Stomach smooth muscle (tissue), 2 donors: ENCODE measurements around the gene FANCB.
A peak's percentile ranks its signal among the peaks of the same experiment; 100 is the strongest.

Experiments used
- H3K27ac ChIP-seq: one replicate; pipeline ENCODE4 v1.7.0; 2013; ENCODE audit warnings: mild to moderate bottlenecking, low read length, inconsistent platforms
- H3K27me3 ChIP-seq, 2 donors: one replicate each; pipeline ENCODE4 v1.7.0; 2013; ENCODE audit warnings: low read length in 2 of 2; ENCODE audit not compliant: insufficient read depth in 2 of 2, control insufficient read depth in 1 of 2
- H3K36me3 ChIP-seq, 2 donors: one replicate each; pipeline ENCODE4 v1.7.0; 2013; ENCODE audit warnings: low read length in 2 of 2; ENCODE audit not compliant: control insufficient read depth in 2 of 2, insufficient read depth in 2 of 2
- H3K4me1 ChIP-seq: one replicate; pipeline ENCODE4 v1.7.0; 2013; ENCODE audit warnings: low read length; ENCODE audit not compliant: control insufficient read depth, insufficient read depth
- H3K4me3 ChIP-seq, 2 donors: one replicate each; pipeline ENCODE4 v1.7.0; 2013; ENCODE audit warnings: low read length in 2 of 2
- H3K9ac ChIP-seq, 2 donors: one replicate each; pipeline ENCODE4 v1.7.0; 2013; ENCODE audit warnings: low read length in 2 of 2, mild to moderate bottlenecking in 1 of 2
- H3K9me3 ChIP-seq, 2 donors: one replicate each; pipeline ENCODE4 v1.7.0; 2013; ENCODE audit warnings: low read length in 2 of 2; ENCODE audit not compliant: control insufficient read depth in 2 of 2
- donor health status: healthy.
- donor health status: Pancreatic carcinoma.

Gene FANCB

GRCh38 chrX:14896273-14896672, 23.4 kb upstream of the FANCB start:
- no peaks in the 10 kb centered on the region for H3K4me1 ChIP-seq
- H3K27ac ChIP-seq: no peak overlapping the region
- H3K27me3 ChIP-seq: no peaks in the 10 kb centered on the region
- no peaks in the 10 kb centered on the region for H3K9me3 ChIP-seq
- no peak overlapping the region for H3K9ac ChIP-seq
- no peaks in the 10 kb centered on the region for H3K36me3 ChIP-seq
- no peak overlapping the region for H3K4me3 ChIP-seq

DNA sequence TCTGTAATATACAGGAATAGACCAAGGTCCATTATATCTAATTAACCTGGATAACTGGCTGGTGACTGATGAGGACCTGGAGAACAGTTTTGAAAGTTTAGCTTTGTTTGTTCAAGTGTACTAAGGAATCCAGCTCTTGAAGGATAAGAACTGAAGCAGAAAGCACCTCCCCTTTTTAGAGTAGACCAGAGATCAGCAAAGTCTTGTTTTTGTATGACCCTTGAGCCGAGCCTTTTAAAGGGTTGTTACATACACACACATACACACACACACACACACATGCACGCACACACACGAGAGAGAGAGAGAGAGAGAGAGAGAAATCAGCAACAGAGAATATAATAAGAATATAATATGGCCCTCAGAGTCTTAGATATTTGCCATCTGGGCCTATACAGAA, 13.4 kb upstream of the FANCB start:
- H3K4me3 ChIP-seq: no peak overlapping the region
- no peak overlapping the region for H3K27ac ChIP-seq
- no peaks in the 10 kb centered on the region for H3K9me3 ChIP-seq
- H3K36me3 ChIP-seq: no peaks in the 10 kb centered on the region
- H3K4me1 ChIP-seq: no peaks in the 10 kb centered on the region
- no peaks in the 10 kb centered on the region for H3K27me3 ChIP-seq
- no peak overlapping the region for H3K9ac ChIP-seq

GRCh38 chrX:14884714-14885113, 11.8 kb upstream of the FANCB start:
- Histone ChIP-seq H3K27ac (no peak overlapping the region), H3K9ac (no peak overlapping the region), H3K27me3 (no peaks in the 10 kb centered on the region), H3K36me3 (no peaks in the 10 kb centered on the region), H3K4me1 (no peaks in the 10 kb centered on the region), H3K9me3 (no peaks in the 10 kb centered on the region), H3K4me3 (no peak overlapping the region)

- Histone ChIP-seq H3K27ac (no peak overlapping the region), H3K9me3 (no peaks in the 10 kb centered on the region), H3K9ac (no peak overlapping the region), H3K4me1 (no peaks in the 10 kb centered on the region), H3K36me3 (no peaks in the 10 kb centered on the region), H3K4me3 (no peak overlapping the region), H3K27me3 (no peaks in the 10 kb centered on the region)
Measured at GRCh38 chrX:14883826-14884225, 11.0 kb upstream of the FANCB start.

- Histone ChIP-seq H3K27me3 (no peaks in the 10 kb centered on the region), H3K9ac (no peak overlapping the region), H3K36me3 (no peaks in the 10 kb centered on the region), H3K4me3 (no peak overlapping the region), H3K9me3 (no peaks in the 10 kb centered on the region), H3K27ac (no peak overlapping the region), H3K4me1 (peaks cover 5% of the 10 kb centered on the region)
Measured at GRCh38 chrX:14875624-14876023, 2.8 kb upstream of the FANCB start.

DNA sequence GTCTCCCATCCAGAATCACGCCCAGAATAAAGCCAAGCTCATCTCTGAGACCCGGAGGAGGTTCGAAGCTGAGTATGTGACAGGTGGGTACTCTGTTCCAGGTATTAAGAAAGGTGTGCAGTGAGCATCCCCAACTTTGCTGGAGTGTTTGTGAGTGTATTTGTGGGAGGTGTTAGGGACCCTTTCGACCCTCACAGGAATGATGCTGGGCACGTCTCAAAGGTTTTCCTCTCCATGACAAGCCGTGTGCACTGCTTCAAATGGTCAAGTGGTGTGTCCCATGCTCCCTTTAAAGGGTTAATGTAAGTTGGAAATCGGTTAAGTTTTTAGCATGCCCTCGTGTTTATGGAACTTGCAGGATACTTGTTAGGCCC, 794 bp upstream of the FANCB start:
- Histone ChIP-seq H3K9ac (peak overlapping the region; percentile 73 to 86), H3K4me3 (peak overlapping the region; percentile 78 to 91), H3K9me3 (no peaks in the 10 kb centered on the region), H3K4me1 (peaks cover 5% of the 10 kb centered on the region), H3K27ac (no peak overlapping the region), H3K27me3 (no peaks in the 10 kb centered on the region), H3K36me3 (no peaks in the 10 kb centered on the region)

GRCh38 chrX:14872355-14872754, 514 bp downstream of the FANCB start:
- Histone ChIP-seq H3K27me3 (no peaks in the 10 kb centered on the region), H3K36me3 (no peaks in the 10 kb centered on the region), H3K9ac (no peak overlapping the region), H3K9me3 (peaks cover 0 to under 1% of the 10 kb centered on the region in 2 donors), H3K27ac (no peak overlapping the region), H3K4me3 (peak overlapping the region in 1 of 2 donors; percentile 78), H3K4me1 (peaks cover 5% of the 10 kb centered on the region)

DNA sequence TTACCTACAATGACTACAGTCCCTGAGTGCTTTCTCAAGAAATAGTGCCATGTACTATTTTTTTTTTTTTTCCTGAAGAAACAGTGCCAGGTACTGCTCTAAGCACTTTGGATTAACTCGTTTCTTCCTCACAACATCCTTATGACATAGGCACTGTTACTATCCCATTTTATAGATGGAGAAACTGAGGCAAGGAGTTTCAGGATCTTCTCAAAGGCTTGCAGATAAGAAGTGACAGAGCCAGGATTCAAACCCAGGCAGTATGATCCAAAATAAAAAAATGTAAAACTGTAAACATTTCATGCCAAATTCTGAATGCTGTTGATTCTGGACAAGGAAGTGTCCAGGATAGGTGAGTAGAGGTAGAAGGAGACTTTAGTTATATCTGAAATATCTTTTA, 1.1 kb downstream of the FANCB start:
- Histone ChIP-seq H3K27ac (no peak overlapping the region), H3K4me1 (peaks cover 5% of the 10 kb centered on the region), H3K9ac (no peak overlapping the region), H3K27me3 (no peaks in the 10 kb centered on the region), H3K4me3 (no peak overlapping the region), H3K9me3 (peaks cover 0 to 3% of the 10 kb centered on the region in 2 donors), H3K36me3 (no peaks in the 10 kb centered on the region)

- no peak overlapping the region for H3K9ac ChIP-seq
Measured at GRCh38 chrX:14865201-14865600, 7.7 kb downstream of the FANCB start.

DNA sequence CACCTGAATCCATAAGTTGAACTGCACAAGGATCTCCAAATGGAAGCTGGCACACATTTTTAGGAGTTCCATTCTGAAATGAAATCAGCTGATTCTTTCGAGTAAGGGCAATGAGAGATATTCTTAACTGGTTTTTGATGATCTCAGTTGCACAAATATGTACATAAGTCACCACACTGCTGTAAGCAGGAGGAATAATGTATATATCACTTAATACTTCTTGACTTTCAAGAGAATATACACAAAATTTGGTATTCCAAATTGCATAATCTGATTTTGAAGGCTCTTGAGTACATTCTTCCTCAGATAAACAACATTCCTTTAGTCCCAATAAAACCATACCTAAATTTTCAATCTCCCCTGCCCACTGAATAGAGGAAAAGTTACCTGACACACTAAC, 8.2 kb downstream of the FANCB start:
- Histone ChIP-seq H3K27me3 (no peaks in the 10 kb centered on the region), H3K4me1 (no peaks in the 10 kb centered on the region), H3K36me3 (no peaks in the 10 kb centered on the region), H3K9ac (no peak overlapping the region), H3K4me3 (no peak overlapping the region), H3K9me3 (peaks cover 0 to 3% of the 10 kb centered on the region in 2 donors), H3K27ac (no peak overlapping the region)

More at GRCh38 chrX:14865201-14865600, 7.7 kb downstream of the FANCB start:
- no peaks in the 10 kb centered on the region for H3K4me1 ChIP-seq
- H3K27me3 ChIP-seq: no peaks in the 10 kb centered on the region
- no peak overlapping the region for H3K4me3 ChIP-seq
- H3K36me3 ChIP-seq: no peaks in the 10 kb centered on the region
- H3K9me3 ChIP-seq: peaks cover 0 to 3% of the 10 kb centered on the region in 2 donors
- H3K27ac ChIP-seq: no peak overlapping the region

GRCh38 chrX:14851526-14851925, 21.3 kb downstream of the FANCB start:
- Histone ChIP-seq H3K27ac (no peak overlapping the region), H3K27me3 (no peaks in the 10 kb centered on the region), H3K36me3 (no peaks in the 10 kb centered on the region), H3K4me3 (no peak overlapping the region), H3K4me1 (no peaks in the 10 kb centered on the region), H3K9me3 (no peaks in the 10 kb centered on the region), H3K9ac (no peak overlapping the region)
